Activated CD8-positive, alpha-beta memory T cell treated with anti-CD3 and anti-CD28 coated beads, Interleukin-2, amount 10 ng/mL, durations not matched to agents 7 days and 5 days (primary cell): Measurements from ENCODE around the gene DSEL. TPM values are rescaled to one million over a fixed set of nuclear protein-coding genes. Genes with fewer than 3 reads are reported as not detected.
A peak's percentile ranks its signal among the peaks of the same experiment; 100 is the strongest.

Experiments used
- ATAC-seq: fragments of 150-1000 bp; cut with Tn5 transposase; one replicate; pipeline ENCODE4 v1.10.0; 2021; ENCODE audit warnings: moderate library complexity
- CTCF ChIA-PET: fragments of 350-600 bp; sonication (Branson Sonifier 250); formaldehyde crosslinking; loops from one replicate; lab custom pipeline; 2021; ENCODE audit warnings: antibody characterized with exemption; lab: Charles Lee
- DNase-seq: peaks from one replicate; pipeline ENCODE4 v3.0.0-alpha.2; 2020
- H3K27ac Mint-ChIP-seq: one replicate; pipeline ENCODE4 v1.8.0; 2021; ENCODE audit warnings: mild to moderate bottlenecking, mixed read lengths
- H3K27me3 Mint-ChIP-seq: one replicate; pipeline ENCODE4 v1.8.0; 2021; ENCODE audit warnings: mixed read lengths
- H3K36me3 Mint-ChIP-seq: one replicate; pipeline ENCODE4 v1.8.0; 2021; ENCODE audit warnings: mild to moderate bottlenecking, mixed read lengths
- H3K4me1 Mint-ChIP-seq: one replicate; pipeline ENCODE4 v1.8.0; 2021; ENCODE audit warnings: mixed read lengths
- H3K4me3 Mint-ChIP-seq: one replicate; pipeline ENCODE4 v1.8.0; 2021; ENCODE audit warnings: mild to moderate bottlenecking, moderate library complexity, mixed read lengths
- H3K9me3 Mint-ChIP-seq: one replicate; pipeline ENCODE4 v1.8.0; 2022; ENCODE audit warnings: low read depth, mixed read lengths
- total RNA-seq, 2 experiments: library from RNA; stranded (reverse); gene quantifications; one replicate each; pipeline ENCODE4 v1.2.3, GENCODE V29; 2021

Gene DSEL
- under 1 TPM; 0.05 to 0.06 TPM for total RNA-seq

- Mint-ChIP-seq H3K36me3 (no peaks in the 10 kb centered on the region), H3K4me3 (peak within 1 kb of the TSS; percentile 80), H3K4me1 (peaks cover 10% of the 10 kb centered on the region), H3K27ac (no peak within 1 kb of the TSS), H3K9me3 (no peaks in the 10 kb centered on the region), H3K27me3 (peaks cover 51% of the 10 kb centered on the region)
- DNase-seq (peak; percentile 97), ATAC-seq (peak; percentile 99)
- CTCF ChIA-PET, result interaction anchor here (0.6 to 1.8 kb wide), 10 partner anchors 9 to 1205 kb away, joined by 3 to 4 read pairs (median 3); no protein-coding TSS in a partner anchor
These were observed at the start of gene DSEL for GRCh38 chr18:67516539-67517443. DSEL (minus strand) TSS chr18:67516720; CDS start chr18:67514608, 2,112 bp downstream.

- Mint-ChIP-seq H3K9me3 (no peaks in the 10 kb centered on the region), H3K27ac (no peak overlapping the region), H3K4me3 (no peak overlapping the region), H3K36me3 (no peaks in the 10 kb centered on the region), H3K27me3 (no peaks in the 10 kb centered on the region), H3K4me1 (no peaks in the 10 kb centered on the region)
- no peak for DNase-seq
- no peak for ATAC-seq
- CTCF ChIA-PET, result no interaction called here
These were observed 36.9 kb upstream of the DSEL start for GRCh38 chr18:67553437-67553836.

GRCh38 chr18:67550872-67551520 lies 34.5 kb upstream of the DSEL start:
- CTCF ChIA-PET, result no interaction called here
- Mint-ChIP-seq H3K36me3 (no peaks in the 10 kb centered on the region), H3K4me1 (no peaks in the 10 kb centered on the region), H3K27ac (no peak overlapping the region), H3K4me3 (no peak overlapping the region), H3K9me3 (no peaks in the 10 kb centered on the region), H3K27me3 (no peaks in the 10 kb centered on the region)
- ATAC-seq (no peak), DNase-seq (no peak)

GRCh38 chr18:67549946-67550345 lies 33.4 kb upstream of the DSEL start:
- H3K27me3 Mint-ChIP-seq, result no peaks in the 10 kb centered on the region
- no peak overlapping the region for H3K4me3 Mint-ChIP-seq
- no peak overlapping the region for H3K27ac Mint-ChIP-seq
- no peaks in the 10 kb centered on the region for H3K4me1 Mint-ChIP-seq
- DNase-seq (no peak), ATAC-seq (no peak)
- H3K36me3 Mint-ChIP-seq, result no peaks in the 10 kb centered on the region
- H3K9me3 Mint-ChIP-seq, result no peaks in the 10 kb centered on the region
- CTCF ChIA-PET, result no interaction called here

GRCh38 chr18:67545681-67546080 lies 29.2 kb upstream of the DSEL start:
- Mint-ChIP-seq H3K36me3 (no peaks in the 10 kb centered on the region), H3K27ac (no peak overlapping the region), H3K27me3 (no peaks in the 10 kb centered on the region), H3K9me3 (no peaks in the 10 kb centered on the region), H3K4me3 (no peak overlapping the region), H3K4me1 (no peaks in the 10 kb centered on the region)
- CTCF ChIA-PET, result interaction anchor here (1.0 kb wide), 1 partner anchor 30 kb away, joined by 3 read pairs; no protein-coding TSS in a partner anchor
- ATAC-seq (no peak), DNase-seq (no peak)

GRCh38 chr18:67540559-67540958 lies 24.0 kb upstream of the DSEL start:
- H3K27ac Mint-ChIP-seq, result no peak overlapping the region
- peaks cover 2% of the 10 kb centered on the region for H3K27me3 Mint-ChIP-seq
- H3K9me3 Mint-ChIP-seq, result no peaks in the 10 kb centered on the region

GRCh38 chr18:67531929-67532328 lies 15.4 kb upstream of the DSEL start:
- H3K4me3 Mint-ChIP-seq, result no peak overlapping the region
- H3K9me3 Mint-ChIP-seq, result no peaks in the 10 kb centered on the region
- ATAC-seq (no peak), DNase-seq (no peak)
- CTCF ChIA-PET, result no interaction called here
- H3K36me3 Mint-ChIP-seq, result no peaks in the 10 kb centered on the region
- H3K27me3 Mint-ChIP-seq, result peaks cover 4% of the 10 kb centered on the region
- no peak overlapping the region for H3K27ac Mint-ChIP-seq
- no peaks in the 10 kb centered on the region for H3K4me1 Mint-ChIP-seq

More at GRCh38 chr18:67540559-67540958, 24.0 kb upstream of the DSEL start:
- ATAC-seq, result no peak
- Mint-ChIP-seq H3K36me3 (no peaks in the 10 kb centered on the region), H3K4me3 (no peak overlapping the region), H3K4me1 (no peaks in the 10 kb centered on the region)
- DNase-seq, result no peak
- CTCF ChIA-PET, result no interaction called here

- CTCF ChIA-PET, result interaction anchor here (1.3 kb wide), 1 partner anchor 8 kb away, joined by 3 read pairs; no protein-coding TSS in a partner anchor
These were observed 9.0 kb upstream of the DSEL start for GRCh38 chr18:67525328-67526099.

GRCh38 chr18:67520351-67520921 lies 3.9 kb upstream of the DSEL start:
- Mint-ChIP-seq H3K4me1 (peaks cover 8% of the 10 kb centered on the region), H3K4me3 (no peak overlapping the region), H3K27ac (no peak overlapping the region), H3K36me3 (no peaks in the 10 kb centered on the region), H3K27me3 (peaks cover 55% of the 10 kb centered on the region), H3K9me3 (no peaks in the 10 kb centered on the region)
- CTCF ChIA-PET, result no interaction called here
- DNase-seq, result no peak
- no peak for ATAC-seq

More at GRCh38 chr18:67525328-67526099, 9.0 kb upstream of the DSEL start:
- Mint-ChIP-seq H3K9me3 (no peaks in the 10 kb centered on the region), H3K27me3 (peaks cover 23% of the 10 kb centered on the region), H3K27ac (no peak overlapping the region), H3K4me3 (no peak overlapping the region), H3K36me3 (no peaks in the 10 kb centered on the region), H3K4me1 (no peaks in the 10 kb centered on the region)
- DNase-seq (no peak), ATAC-seq (no peak)

GRCh38 chr18:67519592-67519991 lies 3.1 kb upstream of the DSEL start:
- Mint-ChIP-seq H3K4me3 (no peak overlapping the region), H3K27me3 (peaks cover 58% of the 10 kb centered on the region), H3K9me3 (no peaks in the 10 kb centered on the region), H3K4me1 (peaks cover 10% of the 10 kb centered on the region), H3K27ac (no peak overlapping the region), H3K36me3 (no peaks in the 10 kb centered on the region)
- ATAC-seq (no peak), DNase-seq (no peak)
- CTCF ChIA-PET, result no interaction called here

GRCh38 chr18:67518566-67518965 lies 2.0 kb upstream of the DSEL start:
- no peaks in the 10 kb centered on the region for H3K36me3 Mint-ChIP-seq
- no peak for DNase-seq
- H3K9me3 Mint-ChIP-seq, result no peaks in the 10 kb centered on the region
- CTCF ChIA-PET, result no interaction called here
- no peak overlapping the region for H3K4me3 Mint-ChIP-seq
- no peak for ATAC-seq
- H3K27me3 Mint-ChIP-seq, result peaks cover 59% of the 10 kb centered on the region
- H3K27ac Mint-ChIP-seq, result no peak overlapping the region
- H3K4me1 Mint-ChIP-seq, result peaks cover 10% of the 10 kb centered on the region

GRCh38 chr18:67517444-67517765 lies 885 bp upstream of the DSEL start:
- H3K4me3 Mint-ChIP-seq, result peak overlapping the region; percentile 80
- no peak overlapping the region for H3K27ac Mint-ChIP-seq
- CTCF ChIA-PET, result interaction anchor here (0.6 to 1.8 kb wide), 2 partner anchors 8 to 258 kb away, joined by 3 to 4 read pairs; no protein-coding TSS in a partner anchor
- peaks cover 10% of the 10 kb centered on the region for H3K4me1 Mint-ChIP-seq
- peaks cover 55% of the 10 kb centered on the region for H3K27me3 Mint-ChIP-seq
- ATAC-seq (no peak), DNase-seq (no peak)
- H3K9me3 Mint-ChIP-seq, result no peaks in the 10 kb centered on the region
- H3K36me3 Mint-ChIP-seq, result no peaks in the 10 kb centered on the region
